ENCODE data around the gene SPC25. TPM values are rescaled to one million over a fixed set of nuclear protein-coding genes. Genes with fewer than 3 reads are reported as not detected.

The SPC25 gene
- polyA plus RNA-seq, 1 donor from 2014 or later, result 2.7 TPM

- no peak overlapping the region for H2AFZ ChIP-seq (ENCODE audit: low read depth, low read length)
- H4K20me1 ChIP-seq (ENCODE audit: insufficient read depth), result no peaks in the 10 kb centered on the region
- H3K36me3 ChIP-seq (ENCODE audit: insufficient read depth, low read length), result no peaks in the 10 kb centered on the region
- no peaks in the 10 kb centered on the region for H3K9me2 ChIP-seq (ENCODE audit: insufficient read depth, low read length)
- no peaks in the 10 kb centered on the region for H3K9me3 ChIP-seq (ENCODE audit: low read length)
- H3K27ac ChIP-seq (ENCODE audit: low read length), result no peak overlapping the region
- H3K4me3 ChIP-seq (ENCODE audit: low read length), result no peak overlapping the region
- H3K27me3 ChIP-seq (ENCODE audit: insufficient read depth, low read depth, low read length), result no peaks in the 10 kb centered on the region
- no peak overlapping the region for H3K9ac ChIP-seq (ENCODE audit: low read length)
- TF ChIP-seq REST (IDR thresholded peaks at IDR 0.05; ENCODE audit: borderline replicate concordance) (no peak), EZH2 (IDR thresholded peaks at IDR 0.05; ENCODE audit: borderline replicate concordance, insufficient read depth, low read length, poor library complexity, severe bottlenecking) (no peak), CTCF (IDR thresholded peaks at IDR 0.05; ENCODE audit: poor library complexity, severe bottlenecking) (no peak), EP300 (conservative IDR thresholded peaks at IDR 0.05; ENCODE audit: poor library complexity, severe bottlenecking) (no peak), MXI1 (conservative IDR thresholded peaks at IDR 0.05; ENCODE audit: poor library complexity, severe bottlenecking) (no peak), RAD21 (conservative IDR thresholded peaks at IDR 0.05) (no peak), TAF1 (IDR thresholded peaks at IDR 0.05; ENCODE audit: low read depth) (no peak), POLR2AphosphoS5 (IDR thresholded peaks at IDR 0.05) (no peak), SMC3 (conservative IDR thresholded peaks at IDR 0.05; ENCODE audit: poor library complexity) (no peak)
- H3K4me2 ChIP-seq (ENCODE audit: low read length), result no peak overlapping the region
- H3K79me2 ChIP-seq (replicated peaks; ENCODE audit: insufficient read depth, low read length), result no peaks in the 10 kb centered on the region
- no peaks in the 10 kb centered on the region for H3F3A ChIP-seq (ENCODE audit: insufficient read depth, low read length, poor library complexity, severe bottlenecking)
These were observed 5.5 kb upstream of the SPC25 start for GRCh38 chr2:168895771-168896170.

- no peaks in the 10 kb centered on the region for H3F3A ChIP-seq (ENCODE audit: insufficient read depth, low read length, poor library complexity, severe bottlenecking)
- H3K9me2 ChIP-seq (ENCODE audit: insufficient read depth, low read length), result no peaks in the 10 kb centered on the region
- no peak overlapping the region for H3K4me3 ChIP-seq (ENCODE audit: low read length)
- no peaks in the 10 kb centered on the region for H3K36me3 ChIP-seq (ENCODE audit: insufficient read depth, low read length)
- H2AFZ ChIP-seq (ENCODE audit: low read depth, low read length), result no peak overlapping the region
- H3K27ac ChIP-seq (ENCODE audit: low read length), result no peak overlapping the region
- no peak overlapping the region for H3K9ac ChIP-seq (ENCODE audit: low read length)
- no peaks in the 10 kb centered on the region for H3K27me3 ChIP-seq (ENCODE audit: insufficient read depth, low read depth, low read length)
- no peaks in the 10 kb centered on the region for H3K9me3 ChIP-seq (ENCODE audit: low read length)
- peaks cover 3% of the 10 kb centered on the region for H3K79me2 ChIP-seq (replicated peaks; ENCODE audit: insufficient read depth, low read length)
- H3K4me2 ChIP-seq (ENCODE audit: low read length), result no peak overlapping the region
- no peak for TF ChIP-seq EZH2 (IDR thresholded peaks at IDR 0.05; ENCODE audit: borderline replicate concordance, insufficient read depth, low read length, poor library complexity, severe bottlenecking)
- no peak for TF ChIP-seq RAD21 (conservative IDR thresholded peaks at IDR 0.05)
- no peak for TF ChIP-seq MXI1 (conservative IDR thresholded peaks at IDR 0.05; ENCODE audit: poor library complexity, severe bottlenecking)
- TF ChIP-seq EP300 (conservative IDR thresholded peaks at IDR 0.05; ENCODE audit: poor library complexity, severe bottlenecking), result no peak
- no peak for TF ChIP-seq POLR2AphosphoS5 (IDR thresholded peaks at IDR 0.05)
- TF ChIP-seq TAF1 (IDR thresholded peaks at IDR 0.05; ENCODE audit: low read depth), result no peak
- no peak for TF ChIP-seq REST (IDR thresholded peaks at IDR 0.05; ENCODE audit: borderline replicate concordance)
- TF ChIP-seq CTCF (IDR thresholded peaks at IDR 0.05; ENCODE audit: poor library complexity, severe bottlenecking), result no peak
- TF ChIP-seq SMC3 (conservative IDR thresholded peaks at IDR 0.05; ENCODE audit: poor library complexity), result no peak
- H4K20me1 ChIP-seq (ENCODE audit: insufficient read depth), result no peaks in the 10 kb centered on the region
These were observed 4.5 kb upstream of the SPC25 start for GRCh38 chr2:168894720-168895119.

Measured in neural cell (in vitro differentiated cells).